GM19463 (cell line): ENCODE data around the gene PKP3.

Source experiments
- ATAC-seq: cut with Tn5 transposase; IDR thresholded peaks from one replicate; pipeline ENCODE4 v1.9.1; 2021; ENCODE audit warnings: mild to moderate bottlenecking, moderate library complexity; ENCODE audit not compliant: unreplicated experiment

Gene PKP3

DNA sequence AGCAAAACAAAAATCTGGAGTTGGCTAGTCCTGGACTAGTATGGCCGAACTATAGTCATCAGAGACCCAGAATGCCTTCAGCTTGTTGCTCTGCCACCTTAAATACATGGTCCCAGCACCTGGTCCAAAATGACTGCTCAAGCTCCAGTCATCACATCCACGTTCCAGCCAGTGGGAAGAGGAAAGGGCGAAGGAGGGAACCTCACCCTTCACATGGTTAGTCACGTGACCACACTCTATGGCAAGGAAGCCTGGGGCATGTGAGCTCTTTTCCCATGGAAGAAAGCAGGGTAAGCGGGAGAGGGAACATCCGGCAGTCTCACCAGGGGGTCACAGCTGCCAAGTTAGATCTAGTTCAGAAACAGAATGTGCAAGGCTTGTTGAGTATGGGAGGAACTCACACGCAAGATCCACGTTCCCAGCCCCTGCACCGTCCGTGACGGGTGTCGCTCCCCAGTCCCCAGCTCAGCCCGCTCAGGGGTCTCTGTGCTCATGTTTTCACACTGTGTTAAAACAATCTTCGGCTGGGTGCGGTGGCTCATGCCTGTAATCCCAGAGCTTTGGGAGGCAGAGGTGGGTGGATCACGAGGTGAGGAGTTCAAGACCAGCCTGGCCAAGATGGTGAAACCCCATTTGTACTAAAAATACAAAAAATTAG lies 49.7 kb downstream of the PKP3 start:
- ATAC-seq = no peak

DNA sequence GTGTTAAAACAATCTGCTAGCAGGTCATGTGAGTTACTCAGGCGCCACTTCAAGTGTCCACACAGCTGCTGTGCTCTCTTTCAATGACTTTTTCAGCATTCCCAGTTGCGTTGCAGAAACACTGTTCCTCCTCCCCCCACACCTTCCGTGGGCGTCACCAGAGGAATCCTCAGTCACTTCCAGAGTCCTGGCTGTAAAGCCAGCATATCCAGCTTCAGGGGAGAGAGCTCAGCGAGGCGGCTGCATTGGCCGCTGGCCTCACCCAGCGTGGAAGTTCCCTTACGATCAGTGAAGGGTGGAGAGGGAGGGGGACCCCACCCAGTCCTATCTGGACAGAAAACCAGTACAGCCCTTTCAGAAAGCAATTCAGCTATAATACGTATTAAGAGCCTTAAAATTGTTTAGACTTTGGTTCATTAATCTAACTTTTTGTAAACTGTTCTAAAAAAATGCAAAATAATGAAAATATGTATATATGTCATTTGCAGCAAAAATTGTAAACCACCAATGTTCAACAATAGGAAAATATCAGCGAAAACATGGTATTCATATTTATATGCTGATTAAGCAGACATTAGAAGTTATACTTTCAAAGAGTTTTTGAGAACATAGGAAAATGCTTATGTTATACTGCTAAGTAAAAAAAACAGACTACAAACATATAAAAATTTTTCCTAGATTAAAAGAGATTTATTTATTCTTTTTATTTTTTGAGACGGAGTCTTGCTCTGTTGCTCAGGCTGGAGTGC lies 50.6 kb downstream of the PKP3 start:
- ATAC-seq = no peak

DNA sequence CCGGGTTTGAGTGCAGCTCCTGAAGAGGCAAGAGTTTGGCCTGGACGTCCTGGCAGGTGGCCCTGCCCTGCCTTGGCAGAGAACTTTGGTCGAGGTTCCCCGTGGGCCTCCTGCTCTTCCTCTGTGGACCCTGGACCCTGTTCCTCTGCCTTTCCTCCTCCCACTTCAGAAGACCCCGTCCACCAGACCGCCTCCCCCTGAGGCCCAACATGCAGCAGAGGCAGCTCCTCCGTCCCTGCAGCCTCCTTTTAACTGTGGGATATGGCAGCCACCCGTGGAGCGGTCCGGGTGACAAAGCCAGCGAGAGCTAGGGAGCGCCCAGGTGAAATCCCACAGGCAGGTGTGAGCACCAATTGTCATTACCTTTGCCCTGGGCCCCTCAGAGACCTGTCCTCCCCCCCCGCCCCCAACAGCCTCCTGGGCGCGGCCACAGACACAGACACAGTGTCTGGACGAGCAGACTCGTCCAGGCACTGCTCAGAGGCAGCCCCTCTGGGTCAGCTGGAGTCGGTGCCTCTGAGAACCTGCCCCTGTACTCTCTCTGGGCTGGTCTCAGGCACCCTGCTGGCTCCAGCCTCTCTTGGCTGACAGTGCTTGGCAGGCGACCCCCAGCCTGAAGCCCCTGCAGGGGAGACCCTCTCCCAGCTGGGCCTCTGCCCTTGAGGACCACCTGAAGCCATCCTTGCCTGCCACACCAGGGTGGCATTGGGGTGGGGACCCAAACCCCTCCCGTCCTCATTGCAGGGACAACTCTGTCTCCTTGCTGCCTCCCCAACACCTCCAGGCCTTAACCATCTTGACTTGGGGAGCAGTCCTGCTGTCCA lies 52.0 kb downstream of the PKP3 start:
- no peak for ATAC-seq

DNA sequence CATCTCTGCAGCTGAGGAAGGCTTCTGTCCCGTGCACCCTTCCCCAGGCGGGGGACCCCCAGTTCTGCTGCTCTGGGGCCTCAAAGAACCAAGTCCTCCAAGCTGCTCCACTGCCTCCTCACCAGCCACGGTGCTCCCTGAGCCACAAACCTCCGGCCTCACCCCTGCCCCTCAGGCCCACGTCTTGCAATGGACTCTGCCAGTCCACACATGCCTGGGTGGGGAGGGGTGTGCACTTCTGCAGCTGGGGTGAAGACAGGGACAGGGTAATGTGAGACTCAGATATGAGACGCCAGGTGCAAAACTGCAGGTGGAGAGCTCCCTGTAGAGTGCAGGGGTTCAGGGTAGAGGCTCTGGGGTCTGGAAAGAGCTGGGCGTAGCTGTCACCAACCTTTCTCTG lies 52.9 kb downstream of the PKP3 start:
- ATAC-seq = no peak

DNA sequence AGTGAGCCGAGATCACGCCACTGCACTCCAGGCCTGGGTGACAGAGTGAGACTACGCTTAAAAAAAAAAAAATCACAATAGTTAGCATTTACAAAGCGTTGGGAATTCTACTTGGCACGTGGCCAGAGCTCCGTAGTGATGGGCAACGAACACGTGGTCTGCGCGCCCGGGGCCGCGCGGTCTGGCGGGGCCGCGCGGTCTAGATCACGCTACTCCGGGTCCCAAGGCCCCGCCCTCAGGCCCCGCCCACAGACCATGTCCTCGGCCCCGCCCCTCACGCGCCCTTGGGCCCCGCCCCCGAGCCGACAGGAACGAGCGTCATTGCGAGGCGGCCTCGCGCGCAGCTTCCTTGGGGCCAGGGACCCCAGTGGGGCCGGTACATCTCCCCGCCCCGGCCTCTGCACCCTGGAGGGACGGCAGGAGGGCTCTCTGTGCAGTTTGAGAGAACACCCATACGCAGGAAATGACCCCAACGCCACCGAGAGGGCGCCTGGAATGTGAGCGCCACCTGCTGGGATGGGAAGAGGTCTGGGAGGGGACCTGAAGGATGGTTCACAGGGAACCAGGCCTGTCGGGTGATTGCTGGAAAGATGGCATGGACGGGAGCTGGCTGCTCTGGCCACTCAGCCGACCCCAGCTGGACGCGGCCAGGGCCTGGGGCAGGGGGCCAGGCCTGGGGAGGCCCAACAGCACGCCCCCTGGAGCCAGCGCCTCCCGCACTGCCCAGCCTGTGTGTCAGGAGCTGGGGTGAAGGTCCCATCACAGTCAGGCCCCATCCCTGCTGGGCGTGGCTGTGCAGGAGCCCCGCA lies 54.1 kb downstream of the PKP3 start:
- peak; percentile 58 for ATAC-seq

DNA sequence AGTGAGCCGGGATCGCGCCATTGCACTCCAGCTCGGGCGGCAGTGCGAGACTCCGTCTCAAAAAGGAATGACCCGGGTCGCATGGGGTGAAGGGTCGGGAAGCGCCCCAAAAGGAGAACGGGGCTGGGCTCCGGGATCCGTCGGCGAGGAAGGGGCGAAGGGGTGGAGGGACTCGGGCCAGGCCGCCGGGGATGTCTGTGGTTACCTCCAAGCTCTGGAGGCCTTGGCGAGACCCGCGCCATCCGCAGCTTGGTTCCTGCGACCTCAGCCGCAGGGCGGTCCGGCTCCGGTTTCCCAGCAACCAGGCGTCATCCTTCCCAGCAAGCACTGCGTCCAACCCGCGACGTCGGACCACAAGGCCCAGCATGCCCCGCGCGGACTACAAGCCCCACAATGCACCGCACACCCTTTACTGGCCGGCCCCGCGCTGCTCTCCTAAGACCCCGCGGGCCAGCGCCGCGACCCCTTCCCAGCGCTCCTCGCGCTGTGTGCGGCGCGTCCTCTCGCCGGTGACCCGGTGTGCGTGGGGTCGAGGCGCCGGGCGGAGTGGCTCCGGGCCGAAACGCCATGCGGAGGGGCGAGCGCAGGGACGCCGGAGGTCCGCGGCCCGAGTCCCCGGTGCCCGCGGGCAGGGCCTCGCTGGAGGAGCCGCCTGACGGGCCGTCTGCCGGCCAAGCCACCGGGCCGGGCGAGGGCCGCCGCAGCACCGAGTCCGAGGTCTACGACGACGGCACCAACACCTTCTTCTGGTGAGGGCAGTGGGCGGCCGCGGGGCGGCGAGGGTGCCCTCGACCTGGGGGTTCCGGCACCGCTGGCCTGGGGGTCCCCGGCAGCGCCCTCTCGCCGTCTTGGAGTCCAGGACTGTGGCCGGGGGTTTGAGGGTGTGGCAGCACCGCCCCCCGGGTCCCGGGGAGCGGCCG lies 56.1 kb downstream of the PKP3 start, which contains the start of gene PTDSS2:
Gene PTDSS2, plus strand, starts transcription at position 391 of the 920 bp plus-strand sequence. Its CDS starts 177 bp downstream, at position 568.
- ATAC-seq = peak; percentile 73

DNA sequence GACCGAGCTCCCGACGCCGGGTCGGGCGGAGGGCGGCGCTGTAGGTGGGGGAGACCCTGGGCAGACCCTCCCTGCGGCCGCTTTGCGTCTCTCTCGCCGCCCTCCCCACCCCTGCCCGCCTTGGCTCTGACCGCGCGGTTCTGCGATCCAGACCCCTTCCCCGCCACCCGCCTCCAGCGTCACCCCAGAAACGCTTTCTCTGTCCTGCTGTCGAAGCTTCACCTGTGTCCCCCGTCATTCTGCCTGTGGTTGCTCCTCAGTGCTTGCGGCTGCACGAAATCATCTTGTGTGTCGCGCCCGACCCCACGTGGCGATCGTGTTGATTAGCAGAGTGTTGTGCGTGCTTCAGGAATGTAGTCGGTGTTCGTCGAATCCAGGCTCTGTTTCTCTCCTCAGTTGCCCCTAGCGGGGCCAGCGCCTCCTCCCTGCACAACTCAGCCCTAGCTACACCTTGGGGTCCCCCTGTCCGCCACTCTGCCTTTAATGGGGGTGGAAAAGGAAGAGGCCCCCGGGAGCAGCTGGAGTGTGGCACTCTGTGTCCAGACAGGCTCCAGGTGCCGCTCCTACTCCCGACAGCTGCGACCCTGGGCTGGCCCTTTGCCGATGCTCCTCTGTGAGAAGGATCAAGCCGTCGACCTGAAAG lies 56.9 kb downstream of the PKP3 start:
- no peak for ATAC-seq

DNA sequence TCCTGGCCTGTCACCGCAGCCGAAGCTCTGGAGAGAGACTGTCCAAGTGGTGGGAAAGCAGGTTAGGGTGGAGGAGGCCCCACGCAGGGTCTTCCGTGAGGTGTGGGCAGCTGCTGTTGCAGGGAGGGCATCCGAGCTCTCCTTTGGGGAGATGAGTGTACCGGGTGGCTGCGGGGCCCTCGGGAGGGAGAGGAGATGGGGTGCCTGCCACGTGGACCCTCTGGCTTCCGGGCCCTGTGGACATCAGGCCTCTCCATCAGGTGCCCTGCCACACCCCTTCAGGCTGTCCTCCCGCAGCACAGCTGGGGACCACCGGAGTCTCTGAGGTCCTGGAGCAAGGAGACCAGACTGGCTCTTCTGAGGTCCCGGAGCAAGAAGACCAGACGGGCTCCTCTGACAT lies 57.7 kb downstream of the PKP3 start:
- ATAC-seq = no peak

DNA sequence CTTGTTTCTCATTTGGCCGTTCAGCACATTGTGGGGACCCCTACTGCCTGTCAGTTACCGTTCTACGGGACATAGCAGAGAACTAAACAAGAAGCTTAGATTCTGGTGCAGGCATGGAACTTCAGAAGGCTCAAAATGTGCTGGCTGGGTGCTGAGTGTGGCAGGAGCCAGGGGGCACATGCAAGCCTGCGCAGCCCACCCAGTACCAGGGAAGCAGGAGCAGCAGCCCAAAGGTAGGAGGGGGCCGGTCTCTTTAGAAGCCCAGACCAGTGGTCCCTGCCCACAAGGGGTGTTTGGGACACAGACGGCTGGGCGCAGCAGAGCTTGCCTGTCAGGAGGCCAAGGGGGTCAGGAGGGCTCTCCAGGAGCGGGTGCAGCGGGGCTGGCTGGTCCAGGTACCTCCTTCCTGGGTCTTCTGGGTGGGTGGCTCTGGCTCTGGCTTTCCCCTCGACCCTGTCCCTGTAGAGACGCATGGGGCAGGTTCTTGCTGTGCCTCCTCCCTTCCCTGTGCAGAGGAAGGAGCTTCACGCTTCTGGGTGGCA lies 58.3 kb downstream of the PKP3 start:
- no peak for ATAC-seq

DNA sequence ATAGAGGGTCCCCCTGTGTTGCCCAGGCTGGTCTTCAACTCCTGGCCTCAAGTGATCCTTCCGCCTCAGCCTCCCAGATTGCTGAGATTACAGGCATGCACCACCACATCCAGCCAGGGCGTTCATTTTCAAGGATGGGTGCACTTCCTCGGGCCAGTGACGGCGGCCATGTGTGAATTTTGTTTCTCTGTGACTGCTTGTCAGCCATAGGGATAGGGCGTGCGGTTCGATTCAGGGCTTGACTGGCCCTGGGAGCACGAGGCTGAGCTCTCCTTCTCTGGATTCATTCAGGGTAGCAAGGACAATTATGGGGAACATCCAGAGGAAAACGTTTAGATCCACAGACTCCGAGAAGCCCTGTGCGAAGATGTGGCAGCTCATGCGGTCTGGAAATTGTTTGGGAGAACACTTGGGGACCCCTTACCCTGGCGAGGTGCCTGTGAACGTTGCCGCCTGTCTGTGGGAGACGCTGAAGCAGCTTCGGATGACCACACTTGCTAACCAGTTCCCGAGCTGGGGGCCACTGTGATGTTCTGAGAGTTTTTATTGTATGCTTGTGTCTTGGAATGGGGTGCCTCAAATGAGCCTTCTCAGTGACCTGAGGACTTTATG lies 59.0 kb downstream of the PKP3 start:
- no peak for ATAC-seq

DNA sequence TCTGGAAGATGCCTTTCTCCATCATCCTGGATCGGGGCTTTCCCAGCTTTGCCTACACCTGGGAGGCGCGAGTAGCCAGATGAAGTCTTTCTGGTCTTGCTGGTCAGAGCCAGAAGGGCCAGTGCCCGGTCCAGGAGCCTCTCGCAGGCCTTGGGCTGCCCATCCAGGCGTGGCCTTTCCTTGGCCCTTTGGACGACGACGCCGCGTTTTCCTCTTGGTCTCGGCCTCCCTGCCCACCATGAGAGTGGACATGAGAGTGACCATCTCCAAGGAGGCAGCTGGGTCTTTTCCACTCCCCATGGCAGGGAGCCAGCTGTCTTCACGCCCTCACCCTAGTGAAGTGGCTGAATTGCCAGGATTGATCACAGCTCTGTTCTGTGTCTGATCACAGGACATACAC lies 59.6 kb downstream of the PKP3 start:
- no peak for ATAC-seq

DNA sequence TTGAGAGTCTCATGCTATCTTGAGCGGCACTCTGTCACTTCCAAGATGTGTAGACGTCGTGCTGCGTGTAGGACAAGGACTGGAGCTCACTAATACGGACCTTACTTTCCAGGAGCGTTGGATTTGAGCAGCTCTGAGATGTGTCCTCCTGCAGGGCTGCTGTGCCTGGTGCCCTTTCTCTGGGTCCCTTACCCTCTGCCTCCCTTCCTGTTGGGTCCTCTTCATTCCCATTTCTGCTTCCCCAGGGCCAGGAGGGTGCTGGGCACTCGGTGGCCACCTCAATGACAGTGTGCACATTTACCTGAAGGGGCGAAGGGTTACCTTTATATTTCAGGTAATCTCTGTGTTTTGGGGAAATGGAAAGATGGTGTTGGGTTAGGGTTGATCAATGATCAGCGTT lies 60.0 kb downstream of the PKP3 start:
- ATAC-seq = no peak
